Globus pallidus (tissue), 1 donor: ENCODE results near the gene OR5J2.
"Not testable (repeated sequence)": the region's sequence is repeated elsewhere in the genome, so short reads cannot be mapped to it uniquely, and the experiment has no call there.

ENCODE experiments used
- DNase-seq: peaks from one replicate; pipeline ENCODE4 v3.0.0-alpha.2; 2015; ENCODE audit warnings: low spot score

Gene OR5J2

GRCh38 chr11:56176318-56176717 is at the start of gene OR5J2:
Gene OR5J2, plus strand, starts transcription at chr11:56176618. Its CDS starts 0 bp downstream, at chr11:56176618.
- no peak for DNase-seq

- DNase-seq, result no peak
Measured at GRCh38 chr11:56140151-56140661, 36.2 kb upstream of the OR5J2 start, which contains the start of gene OR8J3. Gene OR8J3, minus strand, starts transcription at chr11:56140201. Its CDS starts 2,483 bp downstream, at chr11:56137718.

- not testable (repeated sequence) for DNase-seq
Measured at GRCh38 chr11:56143681-56144080, 32.7 kb upstream of the OR5J2 start.

- no peak for DNase-seq
Measured at GRCh38 chr11:56151376-56151775, 25.0 kb upstream of the OR5J2 start.

- no peak for DNase-seq
Measured at GRCh38 chr11:56152333-56152732, 24.1 kb upstream of the OR5J2 start.

GRCh38 chr11:56160217-56160616 is 16.2 kb upstream of the OR5J2 start, which contains the start of gene OR8K5:
Gene OR8K5, minus strand, starts transcription at chr11:56160317. Its CDS starts 0 bp downstream, at chr11:56160317.
- no peak for DNase-seq

GRCh38 chr11:56163804-56164203 is 12.6 kb upstream of the OR5J2 start:
- no peak for DNase-seq

GRCh38 chr11:56172256-56172830 is 4.1 kb upstream of the OR5J2 start:
- no peak for DNase-seq

- no peak for DNase-seq
Measured at GRCh38 chr11:56183459-56183858, 7.0 kb downstream of the OR5J2 start.

- no peak for DNase-seq
Measured at GRCh38 chr11:56188602-56189001, 12.2 kb downstream of the OR5J2 start.

- no peak for DNase-seq
Measured at GRCh38 chr11:56196705-56197104, 20.3 kb downstream of the OR5J2 start.

- no peak for DNase-seq
Measured at GRCh38 chr11:56197367-56197766, 20.9 kb downstream of the OR5J2 start.

GRCh38 chr11:56207790-56208189 is 31.4 kb downstream of the OR5J2 start:
- DNase-seq, result no peak

- DNase-seq, result no peak
Measured at GRCh38 chr11:56214537-56214936, 38.1 kb downstream of the OR5J2 start.

GRCh38 chr11:56219735-56220134 is 43.3 kb downstream of the OR5J2 start:
- DNase-seq, result not testable (repeated sequence)
